ENCODE results near the gene SLC34A2.

DNA sequence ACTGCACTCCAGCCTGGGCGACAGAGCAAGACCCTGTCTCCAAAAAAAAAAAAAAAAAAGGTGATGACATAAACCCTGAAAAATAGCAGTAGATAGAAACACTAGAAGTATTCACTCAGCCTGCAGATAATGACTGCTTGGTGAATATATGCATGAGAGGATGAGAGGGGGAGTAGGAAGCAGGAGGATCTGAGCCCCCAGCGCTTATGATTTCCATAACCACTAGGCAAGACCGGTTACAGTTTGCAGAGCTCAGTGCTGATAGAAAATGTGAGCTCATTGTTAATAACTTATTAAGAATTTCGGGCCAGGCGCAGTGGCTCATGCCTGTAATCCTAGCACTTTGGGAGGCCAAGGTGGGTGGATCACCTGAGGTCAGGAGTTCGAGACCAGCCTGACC lies 40.8 kb upstream of the SLC34A2 start:
- TF ChIP-seq, protein P1, sequence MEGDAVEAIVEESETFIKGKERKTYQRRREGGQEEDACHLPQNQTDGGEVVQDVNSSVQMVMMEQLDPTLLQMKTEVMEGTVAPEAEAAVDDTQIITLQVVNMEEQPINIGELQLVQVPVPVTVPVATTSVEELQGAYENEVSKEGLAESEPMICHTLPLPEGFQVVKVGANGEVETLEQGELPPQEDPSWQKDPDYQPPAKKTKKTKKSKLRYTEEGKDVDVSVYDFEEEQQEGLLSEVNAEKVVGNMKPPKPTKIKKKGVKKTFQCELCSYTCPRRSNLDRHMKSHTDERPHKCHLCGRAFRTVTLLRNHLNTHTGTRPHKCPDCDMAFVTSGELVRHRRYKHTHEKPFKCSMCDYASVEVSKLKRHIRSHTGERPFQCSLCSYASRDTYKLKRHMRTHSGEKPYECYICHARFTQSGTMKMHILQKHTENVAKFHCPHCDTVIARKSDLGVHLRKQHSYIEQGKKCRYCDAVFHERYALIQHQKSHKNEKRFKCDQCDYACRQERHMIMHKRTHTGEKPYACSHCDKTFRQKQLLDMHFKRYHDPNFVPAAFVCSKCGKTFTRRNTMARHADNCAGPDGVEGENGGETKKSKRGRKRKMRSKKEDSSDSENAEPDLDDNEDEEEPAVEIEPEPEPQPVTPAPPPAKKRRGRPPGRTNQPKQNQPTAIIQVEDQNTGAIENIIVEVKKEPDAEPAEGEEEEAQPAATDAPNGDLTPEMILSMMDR (IDR thresholded peaks at IDR 0.05 in 2 of 3, conservative IDR thresholded peaks at IDR 0.05 in 1 of 3; ENCODE audit: control insufficient read depth in 2 of 3, extremely low read depth in 1 of 3, insufficient read depth in 1 of 3, low read depth in 3 of 3, low read length in 3 of 3): no peak
- TF ChIP-seq SP1 (IDR thresholded peaks at IDR 0.05; ENCODE audit: low read depth, low read length) (no peak), POLR2AphosphoS2 (IDR thresholded peaks at IDR 0.05; ENCODE audit: low read depth, low read length) (no peak), FOXK2 (IDR thresholded peaks at IDR 0.05) (no peak), MYC (IDR thresholded peaks at IDR 0.05; ENCODE audit: insufficient read depth, insufficient read length, insufficient replicate concordance, low read length, severe bottlenecking) (no peak), FOXM1 (IDR thresholded peaks at IDR 0.05; ENCODE audit: low read depth, low read length) (no peak)
- TF ChIP-seq, protein P2, sequence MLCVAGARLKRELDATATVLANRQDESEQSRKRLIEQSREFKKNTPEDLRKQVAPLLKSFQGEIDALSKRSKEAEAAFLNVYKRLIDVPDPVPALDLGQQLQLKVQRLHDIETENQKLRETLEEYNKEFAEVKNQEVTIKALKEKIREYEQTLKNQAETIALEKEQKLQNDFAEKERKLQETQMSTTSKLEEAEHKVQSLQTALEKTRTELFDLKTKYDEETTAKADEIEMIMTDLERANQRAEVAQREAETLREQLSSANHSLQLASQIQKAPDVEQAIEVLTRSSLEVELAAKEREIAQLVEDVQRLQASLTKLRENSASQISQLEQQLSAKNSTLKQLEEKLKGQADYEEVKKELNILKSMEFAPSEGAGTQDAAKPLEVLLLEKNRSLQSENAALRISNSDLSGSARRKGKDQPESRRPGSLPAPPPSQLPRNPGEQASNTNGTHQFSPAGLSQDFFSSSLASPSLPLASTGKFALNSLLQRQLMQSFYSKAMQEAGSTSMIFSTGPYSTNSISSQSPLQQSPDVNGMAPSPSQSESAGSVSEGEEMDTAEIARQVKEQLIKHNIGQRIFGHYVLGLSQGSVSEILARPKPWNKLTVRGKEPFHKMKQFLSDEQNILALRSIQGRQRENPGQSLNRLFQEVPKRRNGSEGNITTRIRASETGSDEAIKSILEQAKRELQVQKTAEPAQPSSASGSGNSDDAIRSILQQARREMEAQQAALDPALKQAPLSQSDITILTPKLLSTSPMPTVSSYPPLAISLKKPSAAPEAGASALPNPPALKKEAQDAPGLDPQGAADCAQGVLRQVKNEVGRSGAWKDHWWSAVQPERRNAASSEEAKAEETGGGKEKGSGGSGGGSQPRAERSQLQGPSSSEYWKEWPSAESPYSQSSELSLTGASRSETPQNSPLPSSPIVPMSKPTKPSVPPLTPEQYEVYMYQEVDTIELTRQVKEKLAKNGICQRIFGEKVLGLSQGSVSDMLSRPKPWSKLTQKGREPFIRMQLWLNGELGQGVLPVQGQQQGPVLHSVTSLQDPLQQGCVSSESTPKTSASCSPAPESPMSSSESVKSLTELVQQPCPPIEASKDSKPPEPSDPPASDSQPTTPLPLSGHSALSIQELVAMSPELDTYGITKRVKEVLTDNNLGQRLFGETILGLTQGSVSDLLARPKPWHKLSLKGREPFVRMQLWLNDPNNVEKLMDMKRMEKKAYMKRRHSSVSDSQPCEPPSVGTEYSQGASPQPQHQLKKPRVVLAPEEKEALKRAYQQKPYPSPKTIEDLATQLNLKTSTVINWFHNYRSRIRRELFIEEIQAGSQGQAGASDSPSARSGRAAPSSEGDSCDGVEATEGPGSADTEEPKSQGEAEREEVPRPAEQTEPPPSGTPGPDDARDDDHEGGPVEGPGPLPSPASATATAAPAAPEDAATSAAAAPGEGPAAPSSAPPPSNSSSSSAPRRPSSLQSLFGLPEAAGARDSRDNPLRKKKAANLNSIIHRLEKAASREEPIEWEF (IDR thresholded peaks at IDR 0.05; ENCODE audit: insufficient replicate concordance, low read depth, low read length): no peak
